Natural killer cell (primary cell): ENCODE results near the gene NHERF2. TPM values are rescaled to one million over a fixed set of nuclear protein-coding genes. Genes with fewer than 3 reads are reported as not detected.

Experiments
- ATAC-seq, 3 donors: fragments of 150-1000 bp in 2 of 3; fragments of 200-7000 bp in 1 of 3; cut with Tn5 transposase; 1 replicate in 1 of 3; 2 replicates in 2 of 3; pipeline ENCODE4 v1.10.0; 2021; ENCODE audit warnings: mild to moderate bottlenecking in 2 of 3, moderate library complexity in 2 of 3
- DNase-seq, 2 donors: peaks; one replicate each; pipeline versions ENCODE4 v3.0.0 to v3.0.0-alpha.2; 2013 to 2021; ENCODE audit warnings: mixed read lengths in 1 of 2
- H3K27ac ChIP-seq: one replicate; pipeline ENCODE4 v1.5.1; 2013; ENCODE audit warnings: mild to moderate bottlenecking, low read length
- H3K27me3 ChIP-seq: one replicate; pipeline ENCODE4 v1.6.1; 2013; ENCODE audit warnings: low read length; ENCODE audit not compliant: control insufficient read depth, insufficient read depth
- H3K36me3 ChIP-seq: one replicate; pipeline ENCODE4 v1.6.1; 2013; ENCODE audit warnings: low read length; ENCODE audit not compliant: control insufficient read depth, insufficient read depth
- H3K4me1 ChIP-seq: one replicate; pipeline ENCODE4 v1.6.1; 2013; ENCODE audit warnings: low read length; ENCODE audit not compliant: control insufficient read depth, insufficient read depth
- H3K4me3 ChIP-seq: one replicate; pipeline ENCODE4 v1.5.1; 2013; ENCODE audit warnings: low read length
- H3K9me3 ChIP-seq: one replicate; pipeline ENCODE4 v1.6.1; 2013; ENCODE audit warnings: low read length; ENCODE audit not compliant: control insufficient read depth, insufficient read depth
- H3K27ac Mint-ChIP-seq, 2 donors: one replicate each; pipeline ENCODE4 v1.8.0; 2022; ENCODE audit warnings: mild to moderate bottlenecking in 2 of 2, mixed read lengths in 2 of 2, moderate library complexity in 1 of 2
- H3K27me3 Mint-ChIP-seq, 2 donors: one replicate each; pipeline ENCODE4 v1.8.0; 2022; ENCODE audit warnings: low read depth in 2 of 2, mixed read lengths in 2 of 2
- H3K36me3 Mint-ChIP-seq: one replicate; pipeline ENCODE4 v1.8.0; 2022; ENCODE audit warnings: mixed read lengths
- H3K4me1 Mint-ChIP-seq, 2 donors: one replicate each; pipeline ENCODE4 v1.8.0; 2022; ENCODE audit warnings: mixed read lengths in 2 of 2
- H3K4me3 Mint-ChIP-seq: one replicate; pipeline ENCODE4 v1.8.0; 2022; ENCODE audit warnings: mild to moderate bottlenecking, moderate library complexity, mixed read lengths
- H3K9me3 Mint-ChIP-seq, 2 donors: one replicate each; pipeline ENCODE4 v1.8.0; 2022; ENCODE audit warnings: mixed read lengths in 2 of 2
- CTCF ChIP-seq: fragments of 200-600 bp; IDR thresholded peaks from one replicate; pipeline ENCODE4 v1.8.0; 2022; ENCODE audit warnings: antibody characterized with exemption
- WGBS: methylation state at CpG from one replicate; pipeline ENCODE4 v1.1.7; 2013; ENCODE audit warnings: missing lambda C conversion rate; ENCODE audit not compliant: insufficient coverage; 5-methylcytosine and 5-hydroxymethylcytosine counted together
- intact Hi-C: fragments of 100-400 bp; cut with micrococcal nuclease; formaldehyde crosslinking; loops from one replicate; pipeline ENCODE4 v1.14.2; 2022
- total RNA-seq, 4 donors: library from RNA; stranded (reverse); fragments of 120-200 nt in 1 of 4; gene quantifications; one replicate each; pipeline versions ENCODE4 v1.2.3 to v1.2.4, GENCODE V29; 2013 to 2022

Gene NHERF2
- total RNA-seq, 3 donors from 2014 or later (not counting 1 experiment from before 2014, with no cell fraction given), result 4.3 to 7.1 (median 5.6) TPM

GRCh38 chr16:2028620-2029220, 2.0 kb downstream of the NHERF2 start:
- 88% methylated on average over 18 of the region's 18 CpGs for WGBS
- H3K36me3 ChIP-seq, result no peaks in the 10 kb centered on the region
- no peak overlapping the region for H3K4me3 Mint-ChIP-seq

GRCh38 chr16:2029350-2029749, 2.6 kb downstream of the NHERF2 start:
- intact Hi-C loops, result loop anchor here (10.0 kb wide), 1 partner anchor 235 kb away; the partner anchor contains the start of gene RNPS1
- TF ChIP-seq CTCF, result no peak
- Mint-ChIP-seq H3K36me3 (no peaks in the 10 kb centered on the region), H3K27me3 (no peaks in the 10 kb centered on the region), H3K4me3 (no peak overlapping the region), H3K4me1 (peaks cover 0 to 5% of the 10 kb centered on the region in 2 donors), H3K9me3 (no peaks in the 10 kb centered on the region), H3K27ac (no peak overlapping the region)
- DNase-seq (no peak), ATAC-seq (no peak)
- Histone ChIP-seq H3K4me3 (no peak overlapping the region), H3K27me3 (peaks cover 5% of the 10 kb centered on the region), H3K4me1 (peaks cover 15% of the 10 kb centered on the region), H3K36me3 (no peaks in the 10 kb centered on the region), H3K27ac (no peak overlapping the region), H3K9me3 (no peaks in the 10 kb centered on the region)
- WGBS, result 94% methylated on average over 22 of the region's 22 CpGs

More at GRCh38 chr16:2028620-2029220, 2.0 kb downstream of the NHERF2 start:
- H3K9me3 Mint-ChIP-seq, result no peaks in the 10 kb centered on the region
- H3K36me3 Mint-ChIP-seq, result no peaks in the 10 kb centered on the region
- no peaks in the 10 kb centered on the region for H3K27me3 Mint-ChIP-seq
- no peak overlapping the region for H3K27ac Mint-ChIP-seq
- H3K4me1 Mint-ChIP-seq, result peaks cover 0 to 8% of the 10 kb centered on the region in 2 donors
- ATAC-seq, result no peak
- no peak overlapping the region for H3K4me3 ChIP-seq
- peaks cover 18% of the 10 kb centered on the region for H3K4me1 ChIP-seq
- H3K27me3 ChIP-seq, result peaks cover 5% of the 10 kb centered on the region
- DNase-seq, result no peak
- intact Hi-C loops, result loop anchor here (10.0 kb wide), 1 partner anchor 236 kb away; the partner anchor contains the start of gene RNPS1
- H3K9me3 ChIP-seq, result no peaks in the 10 kb centered on the region
- no peak for TF ChIP-seq CTCF
- no peak overlapping the region for H3K27ac ChIP-seq

GRCh38 chr16:2030036-2030435, 3.3 kb downstream of the NHERF2 start:
- Histone ChIP-seq H3K27ac (no peak overlapping the region), H3K36me3 (no peaks in the 10 kb centered on the region), H3K9me3 (no peaks in the 10 kb centered on the region), H3K4me3 (no peak overlapping the region), H3K4me1 (peaks cover 15% of the 10 kb centered on the region), H3K27me3 (peaks cover 4% of the 10 kb centered on the region)
- DNase-seq, result no peak
- Mint-ChIP-seq H3K9me3 (no peaks in the 10 kb centered on the region), H3K4me1 (peaks cover 0 to 4% of the 10 kb centered on the region in 2 donors), H3K27me3 (no peaks in the 10 kb centered on the region), H3K36me3 (no peaks in the 10 kb centered on the region), H3K27ac (no peak overlapping the region), H3K4me3 (peak overlapping the region; percentile 21)
- intact Hi-C loops, result no loop called here
- no peak for TF ChIP-seq CTCF
- WGBS, result 94% methylated on average over 10 of the region's 11 CpGs
- no peak for ATAC-seq
